HepG2 (cell line): ENCODE data around the gene CACNG7. TPM values are rescaled to one million over a fixed set of nuclear protein-coding genes. Genes with fewer than 3 reads are reported as not detected.

Experiments used
- ATAC-seq: fragments of 200-7000 bp; cut with Tn5 transposase; 3 replicates; pipeline ENCODE4 v1.9.1; 2020; ENCODE audit warnings: mild to moderate bottlenecking, moderate library complexity
- BruUV-seq: library from RNA; stranded (reverse); fragments of 400-500 nt; replicated peaks from 2 replicates; lab custom pipeline; 2021; lab: Mats Ljungman, UMichigan
- CTCF ChIA-PET: fragments of 300-600 bp; formaldehyde crosslinking; extraction: SDS; loops from one replicate; lab custom pipeline; 2021; ENCODE audit warnings: low total read pairs, inconsistent platforms, low intra/inter-chr PET ratio; lab: Yijun Ruan, JAX
- POLR2A ChIA-PET: fragments of 350-600 bp; sonication (Branson Sonifier 250); formaldehyde crosslinking; loops from one replicate; lab custom pipeline; 2020; ENCODE audit warnings: antibody characterized with exemption, inconsistent platforms; lab: Yijun Ruan, JAX
- DNase-seq: peaks from one replicate; pipeline ENCODE4 v3.0.0-alpha.2; 2015; ENCODE audit warnings: low spot score
- FAIRE-seq: peaks from 3 replicates; lab custom pipeline; 2011; peaks lifted over from hg19 to GRCh38; lab: Jason Lieb, UNC
- H2AFZ ChIP-seq: one replicate; pipeline ENCODE4 v1.6.1; 2011; ENCODE audit warnings: low read length, inconsistent platforms
- H3K27ac ChIP-seq: fragments of 300-600 bp; 3 replicates; pipeline ENCODE4 v1.8.0; 2011; ENCODE audit warnings: mixed run types, mild to moderate bottlenecking, mixed read lengths, low read length, inconsistent platforms; ENCODE audit not compliant: insufficient read depth; ENCODE audit errors: extremely low read length
- H3K27me3 ChIP-seq, 2 experiments: fragments of 200-600 bp in 1 of 2; 2 replicates in 1 of 2; 3 replicates in 1 of 2; pipeline versions ENCODE4 v1.6.0 to v1.8.0; 2011; ENCODE audit warnings: low read length in 2 of 2, mild to moderate bottlenecking in 2 of 2, moderate library complexity in 2 of 2, inconsistent platforms in 1 of 2; ENCODE audit not compliant: insufficient read depth in 2 of 2, control insufficient read depth in 1 of 2
- H3K36me3 ChIP-seq, 2 experiments: fragments of 200-600 bp in 1 of 2; replicated peaks in 1 of 2; 2 replicates in 1 of 2; 3 replicates in 1 of 2; pipeline versions ENCODE4 v1.5.1 to v1.8.0; 2011; ENCODE audit warnings: low read length in 2 of 2, inconsistent platforms in 1 of 2; ENCODE audit not compliant: insufficient read depth in 2 of 2, control insufficient read depth in 1 of 2
- H3K4me1 ChIP-seq: 2 replicates; pipeline ENCODE4 v1.5.1; 2012; ENCODE audit warnings: low read length, inconsistent platforms; ENCODE audit not compliant: insufficient read depth
- H3K4me2 ChIP-seq: 2 replicates; pipeline ENCODE4 v1.6.0; 2011; ENCODE audit warnings: low read depth, low read length, inconsistent platforms
- H3K4me3 ChIP-seq, 3 experiments: fragments of 200-600 bp in 1 of 3; sonication (generic), shearing (Covaris generic) in 1 of 3; replicated peaks in 1 of 3; 2 replicates each; pipeline ENCODE4 v1.5.1; 2011 to 2016; ENCODE audit warnings: low read length in 3 of 3, inconsistent platforms in 2 of 3, low read depth in 2 of 3, mild to moderate bottlenecking in 2 of 3, control low read depth in 1 of 3, mixed read lengths in 1 of 3; ENCODE audit not compliant: insufficient read depth in 1 of 3
- H3K79me2 ChIP-seq: one replicate; pipeline ENCODE4 v1.6.1; 2011; ENCODE audit warnings: low read length, inconsistent platforms; ENCODE audit not compliant: insufficient read depth
- H3K9ac ChIP-seq: 2 replicates; pipeline ENCODE4 v1.6.0; 2011; ENCODE audit warnings: mild to moderate bottlenecking, low read depth, low read length, inconsistent platforms; ENCODE audit not compliant: insufficient read depth
- H3K9me3 ChIP-seq: 2 replicates; pipeline ENCODE4 v1.5.1; 2012; ENCODE audit warnings: mild to moderate bottlenecking, low read length
- H4K20me1 ChIP-seq: 2 replicates; pipeline ENCODE4 v1.6.0; 2011; ENCODE audit warnings: inconsistent platforms, mild to moderate bottlenecking, low read length, moderate library complexity; ENCODE audit not compliant: insufficient read depth
- AHR ChIP-seq: IDR thresholded peaks from 2 replicates; pipeline ENCODE4 v1.6.1; 2018; ENCODE audit warnings: missing genetic modification reagents, missing compliant biosample characterization
- GMEB1 ChIP-seq: sonication (generic); formaldehyde crosslinking; IDR thresholded peaks from 2 replicates; pipeline ENCODE4 v1.5.1; 2020; ENCODE audit warnings: missing genetic modification reagents, mild to moderate bottlenecking, borderline replicate concordance
- HMGXB4 ChIP-seq, 2 experiments: sonication (generic) in 1 of 2; formaldehyde crosslinking in 1 of 2; IDR thresholded peaks; 2 replicates each; pipeline versions ENCODE4 v1.4.0 to v1.6.1; 2018 to 2020; ENCODE audit warnings: missing genetic modification reagents in 2 of 2, borderline replicate concordance in 1 of 2, low read depth in 1 of 2, mild to moderate bottlenecking in 1 of 2, missing biosample characterization in 1 of 2
- MNT ChIP-seq: fragments of 450-650 bp; IDR thresholded peaks from 2 replicates; pipeline ENCODE4 v1.6.1; 2016
- ZBTB49 ChIP-seq: sonication (generic); formaldehyde crosslinking; IDR thresholded peaks from 2 replicates; pipeline ENCODE4 v1.4.0; 2020; ENCODE audit warnings: missing genetic modification reagents, borderline replicate concordance
- ZGPAT ChIP-seq: IDR thresholded peaks from 2 replicates; pipeline ENCODE4 v1.6.1; 2016; ENCODE audit warnings: mild to moderate bottlenecking
- ZNF512 ChIP-seq: sonication (generic); formaldehyde crosslinking; IDR thresholded peaks from 2 replicates; pipeline ENCODE4 v1.4.0; 2020; ENCODE audit warnings: mild to moderate bottlenecking, missing genetic modification reagents
- ZNF577 ChIP-seq: sonication (generic); formaldehyde crosslinking; IDR thresholded peaks from 2 replicates; pipeline ENCODE4 v1.4.0; 2020; ENCODE audit warnings: mild to moderate bottlenecking, low read depth, missing genetic modification reagents, borderline replicate concordance
- ZNF619 ChIP-seq: sonication (generic); formaldehyde crosslinking; IDR thresholded peaks from 2 replicates; pipeline ENCODE4 v1.4.0; 2020; ENCODE audit warnings: mild to moderate bottlenecking, missing genetic modification reagents
- ZNF761 ChIP-seq: sonication (generic); formaldehyde crosslinking; conservative IDR thresholded peaks from 2 replicates; pipeline ENCODE4 v1.4.0; 2020; ENCODE audit warnings: mild to moderate bottlenecking, missing genetic modification reagents
- WGBS: methylation state at CpG from one replicate; pipeline ENCODE4 v1.1.6; 2017; ENCODE audit warnings: low lambda C conversion rate; 5-methylcytosine and 5-hydroxymethylcytosine counted together
- in situ Hi-C: cut with HindIII; loops from 2 replicates; pipeline ENCODE4 v1.10.0; 2017; ENCODE audit warnings: low pct_unique_long_range_greater_than_20kb; ENCODE audit not compliant: extremely low pct_ligation_motif_present
- intact Hi-C: fragments of 100-400 bp; cut with micrococcal nuclease; formaldehyde crosslinking; loops from one replicate; pipeline ENCODE4 v1.10.0; 2022; ENCODE audit not compliant: unreplicated experiment
- polyA plus RNA-seq, 8 experiments: library from polyadenylated mRNA; depleted of rRNA in 3 of 8; stranded (reverse) in 7 of 8; unstranded in 1 of 8; fragments of >200 nt; fragmentation: Illumina TruSeq in 4 of 8; extraction: Trizol in 4 of 8; gene quantifications; 2 replicates each; pipeline versions ENCODE4 v1.2.1 to v1.2.3, GENCODE V29; 2011 to 2016; ENCODE audit warnings: low read depth in 4 of 8, missing spikeins in 1 of 8, mixed read lengths in 1 of 8; ENCODE audit not compliant: insufficient read depth in 1 of 8
- total RNA-seq, 5 experiments: library from RNA; depleted of rRNA; stranded (reverse); fragments of >200 nt; fragmentation: Illumina TruSeq; extraction: Trizol; gene quantifications; 2 replicates each; pipeline ENCODE4 v1.2.3, GENCODE V29; 2016; ENCODE audit warnings: low read depth in 1 of 5

Gene CACNG7
- total and polyA plus RNA-seq, 2 of the 13 experiments (the other 11 are each of a cell fraction or from before 2014, with no cell fraction given) = not detected

GRCh38 chr19:53978975-53979801 lies 70.1 kb downstream of the CACNG7 start:
- peaks cover 3 to 10% of the 10 kb centered on the region in 2 experiments; a peak in 2 of 5 replicates for H3K27me3 ChIP-seq
- H3K9ac ChIP-seq = no peak overlapping the region
- no peak for DNase-seq
- 14% methylated on average over 19 of the region's 19 CpGs for WGBS
- H3K4me2 ChIP-seq = no peak overlapping the region
- no peak for ATAC-seq
- ChIA-PET POLR2A (no interaction called here), CTCF (no interaction called here)
- H2AFZ ChIP-seq = no peak overlapping the region
- H3K36me3 ChIP-seq = no peaks in the 10 kb centered on the region
- H3K4me1 ChIP-seq = no peaks in the 10 kb centered on the region
- no peak overlapping the region for H3K4me3 ChIP-seq
- H4K20me1 ChIP-seq = no peaks in the 10 kb centered on the region
- H3K9me3 ChIP-seq = no peaks in the 10 kb centered on the region
- no peak overlapping the region for H3K27ac ChIP-seq
- in situ Hi-C loops = no loop called here
- BruUV-seq = no TSS peak
- no peaks in the 10 kb centered on the region for H3K79me2 ChIP-seq
- intact Hi-C loops = no loop called here
- TF ChIP-seq ZGPAT (CRISPR knock-in tag) (no peak), GMEB1 (CRISPR knock-in tag) (no peak), ZBTB49 (CRISPR knock-in tag) (no peak), ZNF577 (no peak), ZNF619 (CRISPR knock-in tag) (no peak), AHR (no peak), ZNF761 (CRISPR knock-in tag) (no peak), MNT (no peak), ZNF512 (CRISPR knock-in tag) (no peak), HMGXB4 (CRISPR knock-in tag; IDR thresholded peaks at IDR 0.05; ENCODE audit: borderline replicate concordance in 1 of 2, low read depth in 1 of 2) (no peak)
- FAIRE-seq = no peak
